Inflammatory macrophage treated with lipopolysaccharide for 4 hours (primary cell): ENCODE results near the gene COMMD6.

Source experiments
- DNase-seq: peaks from one replicate; pipeline ENCODE4 v3.0.0-alpha.2; 2020

COMMD6 gene

GRCh38 chr13:75481176-75482069 lies 56.2 kb downstream of the COMMD6 start:
- DNase-seq: no peak

GRCh38 chr13:75480671-75481175 lies 56.9 kb downstream of the COMMD6 start:
- no peak for DNase-seq

- no peak for DNase-seq
Observed at GRCh38 chr13:75479102-75479740, 58.4 kb downstream of the COMMD6 start.

DNA sequence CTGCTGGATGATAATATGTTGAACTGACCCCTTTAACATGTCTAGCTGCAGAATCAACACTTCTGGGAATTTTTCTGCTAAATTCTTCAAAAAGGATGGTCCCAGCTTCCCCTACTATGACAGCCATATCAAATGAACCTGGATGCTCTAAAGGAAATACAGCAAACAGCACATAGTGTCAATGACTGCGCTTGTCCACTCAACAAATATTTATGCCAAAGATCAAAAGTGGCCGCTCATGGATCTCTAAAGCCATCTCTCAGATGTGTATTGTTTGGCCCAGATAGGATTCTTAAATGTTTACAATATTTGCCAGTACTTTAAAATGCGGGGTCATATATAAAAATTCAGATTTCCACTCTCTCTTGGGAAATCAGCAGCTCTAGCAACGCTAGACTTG lies 59.0 kb downstream of the COMMD6 start:
- no peak for DNase-seq
